Fibroblast of lung (primary cell): Measurements from ENCODE around the gene SPINK4. TPM values are rescaled to one million over a fixed set of nuclear protein-coding genes. Genes with fewer than 3 reads are reported as not detected.

Experiments
- DNase-seq, 2 donors: peaks; one replicate each; pipeline versions ENCODE4 v3.0.0 to v3.0.0-alpha.2; 2010; ENCODE audit warnings: low read depth in 2 of 2
- H2AFZ ChIP-seq: 2 replicates; pipeline ENCODE4 v1.5.1; 2012; ENCODE audit warnings: low read length, control low read depth, inconsistent platforms
- H3K27ac ChIP-seq: 2 replicates; pipeline ENCODE4 v1.5.1; 2011; ENCODE audit warnings: low read length, control low read depth; ENCODE audit not compliant: insufficient read depth
- H3K27me3 ChIP-seq: 2 replicates; pipeline ENCODE4 v1.5.1; 2011; ENCODE audit warnings: mild to moderate bottlenecking, low read length; ENCODE audit not compliant: control insufficient read depth, insufficient read depth
- H3K36me3 ChIP-seq: 2 replicates; pipeline ENCODE4 v1.5.1; 2011; ENCODE audit warnings: low read length; ENCODE audit not compliant: control insufficient read depth, insufficient read depth
- H3K4me1 ChIP-seq: 2 replicates; pipeline ENCODE4 v1.5.1; 2011; ENCODE audit warnings: low read length; ENCODE audit not compliant: control insufficient read depth, insufficient read depth; ENCODE audit errors: extremely low read depth
- H3K4me2 ChIP-seq: 2 replicates; pipeline ENCODE4 v1.5.1; 2011; ENCODE audit warnings: low read length, control low read depth; ENCODE audit not compliant: insufficient read depth; ENCODE audit errors: extremely low read depth
- H3K4me3 ChIP-seq, 4 experiments: fragments of 200-600 bp in 1 of 4; sonication (generic) in 1 of 4; replicated peaks in 1 of 4; 2 replicates each; pipeline ENCODE4 v1.5.1; 2011 to 2016; ENCODE audit warnings: low read length in 4 of 4, low read depth in 3 of 4, mild to moderate bottlenecking in 3 of 4, control low read depth in 2 of 4, inconsistent platforms in 1 of 4, mixed read lengths in 1 of 4; ENCODE audit not compliant: insufficient read depth in 1 of 4; ENCODE audit errors: control extremely low read depth in 1 of 4
- H3K79me2 ChIP-seq: 2 replicates; pipeline ENCODE4 v1.5.1; 2012; ENCODE audit warnings: mild to moderate bottlenecking, low read length, inconsistent platforms; ENCODE audit not compliant: control insufficient read depth, insufficient read depth
- H3K9ac ChIP-seq: 2 replicates; pipeline ENCODE4 v1.5.1; 2011; ENCODE audit warnings: mild to moderate bottlenecking, low read length, control low read depth; ENCODE audit not compliant: insufficient read depth
- H3K9me3 ChIP-seq: 2 replicates; pipeline ENCODE4 v1.5.1; 2012; ENCODE audit warnings: low read depth, low read length; ENCODE audit not compliant: control insufficient read depth, insufficient read depth
- H4K20me1 ChIP-seq: 2 replicates; pipeline ENCODE4 v1.5.1; 2011; ENCODE audit warnings: low read length; ENCODE audit not compliant: control insufficient read depth, insufficient read depth; ENCODE audit errors: extremely low read depth
- EZH2 ChIP-seq: IDR thresholded peaks from 2 replicates; pipeline ENCODE4 v1.5.1; 2012; ENCODE audit warnings: low read length, control low read depth, mild to moderate bottlenecking; ENCODE audit errors: missing control alignments
- polyA plus RNA-seq, 2 donors: library from polyadenylated mRNA; depleted of rRNA in 1 of 2; stranded (reverse) in 1 of 2; unstranded in 1 of 2; fragments of >200 nt; gene quantifications; 2 replicates each; pipeline ENCODE4 v1.2.1, GENCODE V29; 2011 to 2012; ENCODE audit warnings: missing spikeins in 1 of 2
- total RNA-seq: library from RNA; depleted of rRNA; stranded (reverse); fragments of >200 nt; gene quantifications from 2 replicates; pipeline ENCODE4 v1.2.1, GENCODE V29; 2014
- TF ChIP-seq, protein P1 (sequence below), 2 donors: IDR thresholded peaks in 1 of 2; conservative IDR thresholded peaks in 1 of 2; 1 replicate in 1 of 2; 2 replicates in 1 of 2; pipeline ENCODE4 v1.5.1; 2011 to 2012; ENCODE audit warnings: low read length in 2 of 2, control low read depth in 1 of 2, inconsistent platforms in 1 of 2, low read depth in 1 of 2, mild to moderate bottlenecking in 1 of 2

The SPINK4 gene
- total and polyA plus RNA-seq, 2 donors (not counting 1 experiment from before 2014, with no cell fraction given), result not detected

DNA sequence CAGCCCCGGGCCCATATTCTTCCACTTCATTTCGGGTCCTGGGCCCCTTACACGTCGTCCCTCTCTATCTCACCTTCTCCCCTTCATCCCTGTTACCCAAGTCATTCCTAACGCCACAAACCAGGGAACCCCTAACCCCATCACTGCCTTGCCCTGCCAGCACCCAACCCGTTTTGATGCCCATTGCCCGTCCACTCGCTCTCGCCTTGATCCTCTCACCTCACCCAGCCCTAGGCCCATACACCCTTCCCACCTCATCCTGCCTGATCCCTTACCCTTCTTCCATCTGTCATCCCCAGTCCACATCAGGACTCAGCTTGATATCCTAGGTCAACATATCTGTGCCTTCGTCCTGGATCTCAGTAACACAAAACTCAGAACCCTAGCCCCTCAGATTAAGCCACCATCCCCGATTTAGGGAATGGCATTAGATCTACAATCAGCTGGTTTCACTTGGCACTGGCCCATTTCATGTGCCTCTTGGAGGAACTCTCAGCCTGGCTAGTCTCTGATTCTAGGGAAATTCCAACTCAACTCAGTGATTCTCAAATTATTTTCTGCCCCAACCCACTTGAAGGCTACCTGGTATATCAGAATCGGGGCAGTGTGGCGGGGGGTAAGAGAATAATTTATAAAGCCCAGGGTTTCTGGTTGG lies 25.4 kb downstream of the SPINK4 start:
- TF ChIP-seq, protein P1, sequence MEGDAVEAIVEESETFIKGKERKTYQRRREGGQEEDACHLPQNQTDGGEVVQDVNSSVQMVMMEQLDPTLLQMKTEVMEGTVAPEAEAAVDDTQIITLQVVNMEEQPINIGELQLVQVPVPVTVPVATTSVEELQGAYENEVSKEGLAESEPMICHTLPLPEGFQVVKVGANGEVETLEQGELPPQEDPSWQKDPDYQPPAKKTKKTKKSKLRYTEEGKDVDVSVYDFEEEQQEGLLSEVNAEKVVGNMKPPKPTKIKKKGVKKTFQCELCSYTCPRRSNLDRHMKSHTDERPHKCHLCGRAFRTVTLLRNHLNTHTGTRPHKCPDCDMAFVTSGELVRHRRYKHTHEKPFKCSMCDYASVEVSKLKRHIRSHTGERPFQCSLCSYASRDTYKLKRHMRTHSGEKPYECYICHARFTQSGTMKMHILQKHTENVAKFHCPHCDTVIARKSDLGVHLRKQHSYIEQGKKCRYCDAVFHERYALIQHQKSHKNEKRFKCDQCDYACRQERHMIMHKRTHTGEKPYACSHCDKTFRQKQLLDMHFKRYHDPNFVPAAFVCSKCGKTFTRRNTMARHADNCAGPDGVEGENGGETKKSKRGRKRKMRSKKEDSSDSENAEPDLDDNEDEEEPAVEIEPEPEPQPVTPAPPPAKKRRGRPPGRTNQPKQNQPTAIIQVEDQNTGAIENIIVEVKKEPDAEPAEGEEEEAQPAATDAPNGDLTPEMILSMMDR (conservative IDR thresholded peaks at IDR 0.05 in 1 of 2, IDR thresholded peaks at IDR 0.05 in 1 of 2; ENCODE audit: low read depth in 1 of 2, low read length in 2 of 2), result no peak
- no peak for TF ChIP-seq EZH2
- H3K9me3 ChIP-seq, result no peaks in the 10 kb centered on the region
- H3K36me3 ChIP-seq, result peaks cover 8% of the 10 kb centered on the region
- peak overlapping the region; percentile 60 for H2AFZ ChIP-seq
- peak overlapping the region; percentile 85 for H3K9ac ChIP-seq
- H3K27ac ChIP-seq, result peak overlapping the region; percentile 96
- H3K4me1 ChIP-seq, result peaks cover 2% of the 10 kb centered on the region
- H3K4me2 ChIP-seq, result peak overlapping the region; percentile 78
- DNase-seq, result peak in 1 of 2 donors; percentile 2
- peaks cover 32% of the 10 kb centered on the region for H3K79me2 ChIP-seq
- peak overlapping the region; percentile 75 to 99 (median 95) for H3K4me3 ChIP-seq
- no peaks in the 10 kb centered on the region for H3K27me3 ChIP-seq
- no peaks in the 10 kb centered on the region for H4K20me1 ChIP-seq

DNA sequence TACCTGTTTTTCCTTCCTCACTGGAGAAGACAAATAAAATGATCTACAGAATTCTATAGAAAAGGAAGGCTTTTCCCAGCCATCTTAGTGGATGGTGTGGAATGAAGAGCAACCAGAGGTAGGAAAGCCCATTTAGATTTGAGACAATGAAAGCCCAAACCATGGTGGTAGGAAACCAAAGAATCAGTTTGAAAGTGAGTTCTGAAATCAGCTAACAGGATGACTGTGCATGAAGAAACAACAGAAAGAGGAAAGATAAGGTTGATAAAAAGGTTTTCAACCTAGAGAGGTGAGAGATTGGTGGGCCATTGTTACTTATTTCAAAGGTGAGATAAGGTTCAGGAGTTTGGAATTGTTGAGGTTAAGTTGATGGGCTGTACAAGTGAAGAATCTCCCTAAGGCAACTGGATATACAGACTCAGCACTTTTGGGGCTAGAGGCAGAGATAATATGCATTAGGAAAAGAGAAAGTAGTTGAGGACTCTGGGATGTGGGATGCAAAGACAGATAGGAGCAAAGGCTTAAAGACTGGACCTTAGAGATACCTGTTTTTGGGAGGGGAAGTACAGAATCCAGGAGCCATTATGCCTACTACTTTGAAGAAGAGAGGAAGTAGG lies 27.3 kb downstream of the SPINK4 start:
- H3K36me3 ChIP-seq, result peaks cover 9% of the 10 kb centered on the region
- no peaks in the 10 kb centered on the region for H3K27me3 ChIP-seq
- no peak overlapping the region for H3K4me3 ChIP-seq
- no peak overlapping the region for H3K9ac ChIP-seq
- no peak overlapping the region for H2AFZ ChIP-seq
- H3K4me1 ChIP-seq, result peaks cover 2% of the 10 kb centered on the region
- no peaks in the 10 kb centered on the region for H4K20me1 ChIP-seq
- TF ChIP-seq, protein P1 (conservative IDR thresholded peaks at IDR 0.05 in 1 of 2, IDR thresholded peaks at IDR 0.05 in 1 of 2; ENCODE audit: low read depth in 1 of 2, low read length in 2 of 2), result no peak
- TF ChIP-seq EZH2, result no peak
- no peak overlapping the region for H3K27ac ChIP-seq
- H3K9me3 ChIP-seq, result no peaks in the 10 kb centered on the region
- no peak for DNase-seq
- no peak overlapping the region for H3K4me2 ChIP-seq
- peaks cover 30% of the 10 kb centered on the region for H3K79me2 ChIP-seq

DNA sequence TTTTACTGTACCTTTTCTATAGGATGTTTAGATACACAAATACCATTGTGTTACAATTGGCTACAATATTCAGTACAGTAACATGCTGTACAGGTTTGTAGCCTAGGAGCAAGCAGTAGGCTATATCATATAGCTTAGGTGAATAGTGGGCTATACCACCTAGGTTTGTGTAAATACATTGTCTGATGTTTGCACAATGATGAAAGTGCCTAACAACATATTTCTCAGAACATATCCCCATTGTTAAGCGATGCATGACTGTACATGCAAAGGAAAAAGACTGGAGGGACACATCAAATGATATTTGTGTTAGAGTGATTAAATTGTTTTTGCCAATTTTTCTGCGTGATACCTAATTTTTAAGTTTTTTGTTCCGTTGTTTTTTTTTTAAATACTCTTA lies 30.2 kb downstream of the SPINK4 start:
- H2AFZ ChIP-seq, result no peak overlapping the region
- no peak overlapping the region for H3K4me2 ChIP-seq
- H3K36me3 ChIP-seq, result peaks cover 9% of the 10 kb centered on the region
- no peak overlapping the region for H3K4me3 ChIP-seq
- TF ChIP-seq, protein P1 (conservative IDR thresholded peaks at IDR 0.05 in 1 of 2, IDR thresholded peaks at IDR 0.05 in 1 of 2; ENCODE audit: low read depth in 1 of 2, low read length in 2 of 2), result no peak
- TF ChIP-seq EZH2, result no peak
- H3K4me1 ChIP-seq, result peaks cover 2% of the 10 kb centered on the region
- no peaks in the 10 kb centered on the region for H3K9me3 ChIP-seq
- H3K27ac ChIP-seq, result no peak overlapping the region
- no peaks in the 10 kb centered on the region for H3K27me3 ChIP-seq
- peaks cover 9% of the 10 kb centered on the region for H3K79me2 ChIP-seq
- H3K9ac ChIP-seq, result no peak overlapping the region
- H4K20me1 ChIP-seq, result no peaks in the 10 kb centered on the region
- no peak for DNase-seq
